8988T (cell line): Measurements from ENCODE around the gene ZNF544.
"Not testable (repeated sequence)": the region's sequence is repeated elsewhere in the genome, so short reads cannot be mapped to it uniquely, and the experiment has no call there.

Source experiments
- DNase-seq: peaks from one replicate; pipeline ENCODE4 v3.0.0; 2011

The ZNF544 gene

DNA sequence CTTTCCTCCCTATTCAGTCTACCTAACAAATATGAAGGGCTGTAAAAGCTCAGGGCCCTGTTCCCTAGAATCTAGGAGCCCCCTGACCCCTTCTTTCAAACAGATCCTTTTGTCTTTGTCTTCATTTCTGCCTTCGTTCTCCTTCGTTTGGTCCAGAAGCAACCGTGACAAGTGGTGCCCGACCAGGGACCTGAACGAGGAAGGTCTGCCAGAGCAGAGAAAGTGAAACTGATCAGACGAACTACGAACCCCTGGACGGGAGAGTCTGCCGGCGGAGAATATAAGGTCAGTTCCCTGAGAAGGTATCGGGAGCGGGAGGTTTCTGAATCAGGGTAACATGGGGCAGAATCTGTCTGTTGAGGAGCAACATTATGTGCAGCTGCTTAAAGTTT is 77.2 kb downstream of the ZNF544 start:
- no peak for DNase-seq

DNA sequence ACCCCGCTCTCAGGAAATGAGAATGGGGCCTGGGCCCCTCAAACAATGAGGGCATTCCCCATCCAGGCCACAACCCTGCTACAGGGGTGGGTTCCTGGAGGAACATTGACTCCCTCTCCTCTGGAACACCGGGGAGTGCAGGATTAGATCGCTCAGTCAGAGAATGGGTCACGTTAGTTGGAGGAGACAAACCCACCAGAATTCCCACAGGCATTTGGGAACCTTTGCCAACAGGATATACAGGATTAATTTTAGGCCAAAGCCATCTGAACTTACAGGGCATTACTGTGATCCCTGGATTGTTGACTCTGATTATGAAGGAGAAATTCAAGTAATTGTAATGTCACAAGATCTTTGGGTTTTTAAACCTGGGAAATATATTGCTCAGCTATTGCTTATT is 79.0 kb downstream of the ZNF544 start:
- DNase-seq, result no peak

DNA sequence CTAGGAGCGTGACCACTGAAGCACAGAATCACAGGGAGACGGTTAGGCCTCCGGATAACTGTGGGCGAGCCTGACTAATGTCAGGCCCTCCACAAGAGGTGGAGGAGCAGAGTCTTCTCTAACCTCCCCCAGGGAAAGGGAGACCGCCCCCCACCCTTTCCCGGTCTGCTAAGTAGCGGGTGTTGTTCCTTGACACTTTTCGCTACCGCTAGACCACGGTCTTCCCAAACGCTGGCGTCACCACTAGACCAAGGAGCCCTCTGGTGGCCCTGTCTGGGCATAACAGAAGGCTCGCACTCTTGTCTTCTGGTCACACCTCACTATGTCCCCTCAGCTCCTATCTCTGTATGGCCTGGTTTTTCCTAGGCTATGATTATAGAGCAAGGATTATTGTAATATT is 82.0 kb downstream of the ZNF544 start:
- not testable (repeated sequence) for DNase-seq

DNA sequence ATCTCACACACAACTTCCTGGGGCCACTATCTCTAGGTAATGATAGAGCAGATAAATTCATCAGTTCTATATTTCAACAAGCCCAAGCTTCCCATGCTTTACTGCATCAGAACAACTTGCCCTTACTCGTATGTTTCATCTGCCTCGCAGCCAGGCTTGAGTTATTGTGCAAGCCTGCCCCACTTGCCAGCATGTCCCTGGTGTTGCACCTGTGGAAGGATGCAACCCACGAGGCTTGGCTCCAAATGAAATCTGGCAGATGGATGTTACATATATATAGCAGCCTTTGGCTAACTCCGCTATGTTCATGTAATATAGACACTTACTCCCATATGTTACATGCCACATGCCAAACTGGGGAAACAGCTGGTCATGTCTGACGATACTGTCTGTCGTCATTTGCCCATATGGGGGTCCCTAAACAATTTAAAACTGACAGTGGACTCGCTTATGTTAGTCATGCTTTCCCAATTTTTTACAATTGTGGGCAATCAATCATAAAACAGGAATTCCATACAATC is 82.7 kb downstream of the ZNF544 start:
- DNase-seq, result no peak
